Measurements from ENCODE around the gene CDH4.

The CDH4 gene

GRCh38 chr20:61898405-61898804 is 646.3 kb downstream of the CDH4 start:
- H3K27me3 ChIP-seq (ENCODE audit: control insufficient read depth, insufficient read depth, low read length), result peaks cover 2% of the 10 kb centered on the region
- H3K4me3 ChIP-seq (ENCODE audit: low read length), result no peak overlapping the region
- H3K36me3 ChIP-seq (ENCODE audit: control insufficient read depth, insufficient read depth, low read length), result no peaks in the 10 kb centered on the region
- no peaks in the 10 kb centered on the region for H3K4me1 ChIP-seq (ENCODE audit: control insufficient read depth, insufficient read depth, low read length)
- no peak overlapping the region for H3K27ac ChIP-seq (ENCODE audit: low read depth, low read length)
- H3K9ac ChIP-seq (ENCODE audit: low read length), result no peak overlapping the region

GRCh38 chr20:61900011-61900944 is 648.2 kb downstream of the CDH4 start:
- peaks cover 2% of the 10 kb centered on the region for H3K27me3 ChIP-seq (ENCODE audit: control insufficient read depth, insufficient read depth, low read length)
- no peak overlapping the region for H3K9ac ChIP-seq (ENCODE audit: low read length)

GRCh38 chr20:61900945-61901293 is 648.9 kb downstream of the CDH4 start:
- Histone ChIP-seq H3K4me1 (ENCODE audit: control insufficient read depth, insufficient read depth, low read length) (no peaks in the 10 kb centered on the region), H3K36me3 (ENCODE audit: control insufficient read depth, insufficient read depth, low read length) (no peaks in the 10 kb centered on the region), H3K4me3 (ENCODE audit: low read length) (no peak overlapping the region), H3K27ac (ENCODE audit: low read depth, low read length) (no peak overlapping the region), H3K9ac (ENCODE audit: low read length) (no peak overlapping the region), H3K27me3 (ENCODE audit: control insufficient read depth, insufficient read depth, low read length) (peaks cover 2% of the 10 kb centered on the region)

More at GRCh38 chr20:61900011-61900944, 648.2 kb downstream of the CDH4 start:
- Histone ChIP-seq H3K36me3 (ENCODE audit: control insufficient read depth, insufficient read depth, low read length) (no peaks in the 10 kb centered on the region), H3K4me3 (ENCODE audit: low read length) (no peak overlapping the region), H3K4me1 (ENCODE audit: control insufficient read depth, insufficient read depth, low read length) (no peaks in the 10 kb centered on the region), H3K27ac (ENCODE audit: low read depth, low read length) (no peak overlapping the region)

- Histone ChIP-seq H3K9ac (ENCODE audit: low read length) (no peak overlapping the region), H3K4me1 (ENCODE audit: control insufficient read depth, insufficient read depth, low read length) (no peaks in the 10 kb centered on the region), H3K27ac (ENCODE audit: low read depth, low read length) (no peak overlapping the region), H3K27me3 (ENCODE audit: control insufficient read depth, insufficient read depth, low read length) (peaks cover 2% of the 10 kb centered on the region), H3K36me3 (ENCODE audit: control insufficient read depth, insufficient read depth, low read length) (no peaks in the 10 kb centered on the region), H3K4me3 (ENCODE audit: low read length) (no peak overlapping the region)
These were observed 649.5 kb downstream of the CDH4 start for GRCh38 chr20:61901392-61902220.

- Histone ChIP-seq H3K9ac (ENCODE audit: low read length) (no peak overlapping the region), H3K4me1 (ENCODE audit: control insufficient read depth, insufficient read depth, low read length) (no peaks in the 10 kb centered on the region), H3K27me3 (ENCODE audit: control insufficient read depth, insufficient read depth, low read length) (peaks cover 2% of the 10 kb centered on the region), H3K27ac (ENCODE audit: low read depth, low read length) (no peak overlapping the region), H3K4me3 (ENCODE audit: low read length) (no peak overlapping the region), H3K36me3 (ENCODE audit: control insufficient read depth, insufficient read depth, low read length) (no peaks in the 10 kb centered on the region)
These were observed 650.3 kb downstream of the CDH4 start for GRCh38 chr20:61902221-61902869.

- Histone ChIP-seq H3K36me3 (ENCODE audit: control insufficient read depth, insufficient read depth, low read length) (no peaks in the 10 kb centered on the region), H3K4me3 (ENCODE audit: low read length) (no peak overlapping the region), H3K4me1 (ENCODE audit: control insufficient read depth, insufficient read depth, low read length) (no peaks in the 10 kb centered on the region), H3K9ac (ENCODE audit: low read length) (no peak overlapping the region), H3K27ac (ENCODE audit: low read depth, low read length) (no peak overlapping the region), H3K27me3 (ENCODE audit: control insufficient read depth, insufficient read depth, low read length) (peaks cover 2% of the 10 kb centered on the region)
These were observed 651.7 kb downstream of the CDH4 start for GRCh38 chr20:61903575-61904340.

GRCh38 chr20:61904456-61904855 is 652.4 kb downstream of the CDH4 start:
- Histone ChIP-seq H3K4me3 (ENCODE audit: low read length) (no peak overlapping the region), H3K27ac (ENCODE audit: low read depth, low read length) (no peak overlapping the region), H3K27me3 (ENCODE audit: control insufficient read depth, insufficient read depth, low read length) (peaks cover 2% of the 10 kb centered on the region), H3K9ac (ENCODE audit: low read length) (no peak overlapping the region), H3K4me1 (ENCODE audit: control insufficient read depth, insufficient read depth, low read length) (no peaks in the 10 kb centered on the region), H3K36me3 (ENCODE audit: control insufficient read depth, insufficient read depth, low read length) (no peaks in the 10 kb centered on the region)

- H3K4me1 ChIP-seq (ENCODE audit: control insufficient read depth, insufficient read depth, low read length), result no peaks in the 10 kb centered on the region
These were observed 653.9 kb downstream of the CDH4 start for GRCh38 chr20:61905781-61906523.

GRCh38 chr20:61907081-61907891 is 655.2 kb downstream of the CDH4 start:
- no peak overlapping the region for H3K9ac ChIP-seq (ENCODE audit: low read length)
- no peaks in the 10 kb centered on the region for H3K4me1 ChIP-seq (ENCODE audit: control insufficient read depth, insufficient read depth, low read length)
- H3K4me3 ChIP-seq (ENCODE audit: low read length), result no peak overlapping the region
- H3K27me3 ChIP-seq (ENCODE audit: control insufficient read depth, insufficient read depth, low read length), result no peaks in the 10 kb centered on the region
- H3K27ac ChIP-seq (ENCODE audit: low read depth, low read length), result no peak overlapping the region
- H3K36me3 ChIP-seq (ENCODE audit: control insufficient read depth, insufficient read depth, low read length), result no peaks in the 10 kb centered on the region

More at GRCh38 chr20:61905781-61906523, 653.9 kb downstream of the CDH4 start:
- no peak overlapping the region for H3K27ac ChIP-seq (ENCODE audit: low read depth, low read length)
- no peak overlapping the region for H3K9ac ChIP-seq (ENCODE audit: low read length)
- no peak overlapping the region for H3K4me3 ChIP-seq (ENCODE audit: low read length)
- H3K27me3 ChIP-seq (ENCODE audit: control insufficient read depth, insufficient read depth, low read length), result peaks cover 2% of the 10 kb centered on the region
- H3K36me3 ChIP-seq (ENCODE audit: control insufficient read depth, insufficient read depth, low read length), result no peaks in the 10 kb centered on the region

- H3K27me3 ChIP-seq (ENCODE audit: control insufficient read depth, insufficient read depth, low read length), result no peaks in the 10 kb centered on the region
- H3K36me3 ChIP-seq (ENCODE audit: control insufficient read depth, insufficient read depth, low read length), result no peaks in the 10 kb centered on the region
- no peak overlapping the region for H3K4me3 ChIP-seq (ENCODE audit: low read length)
- H3K27ac ChIP-seq (ENCODE audit: low read depth, low read length), result no peak overlapping the region
- H3K4me1 ChIP-seq (ENCODE audit: control insufficient read depth, insufficient read depth, low read length), result no peaks in the 10 kb centered on the region
- H3K9ac ChIP-seq (ENCODE audit: low read length), result no peak overlapping the region
These were observed 656.3 kb downstream of the CDH4 start for GRCh38 chr20:61908057-61909026.
